A549 (cell line): ENCODE data around the gene LRRC4.

Experiments
- CEBPB ChIP-seq, 2 experiments: fragments of >200 bp in 1 of 2; sonication (Bioruptor Twin) in 1 of 2; formaldehyde crosslinking in 1 of 2; IDR thresholded peaks; 2 replicates each; pipeline ENCODE4 v1.6.1; 2012 to 2016
- EP300 ChIP-seq, 2 experiments: fragments of >200 bp; sonication (Bioruptor Twin); formaldehyde crosslinking; IDR thresholded peaks; 2 replicates in 1 of 2; 3 replicates in 1 of 2; pipeline ENCODE4 v1.6.1; 2016 to 2017
- ESRRA ChIP-seq: fragments of 150-350 bp; IDR thresholded peaks from 2 replicates; pipeline ENCODE4 v1.6.1; 2014; ENCODE audit warnings: mild to moderate bottlenecking, low read length, borderline replicate concordance
- HOXB5 ChIP-seq: fragments of 250-450 bp; sonication (Bioruptor Pico); IDR thresholded peaks from 2 replicates; pipeline ENCODE4 v1.5.0; 2020; ENCODE audit warnings: mild to moderate bottlenecking, moderate library complexity
- POLR2AphosphoS2 ChIP-seq: conservative IDR thresholded peaks from 2 replicates; pipeline ENCODE4 v1.6.1; 2012; ENCODE audit warnings: low read length, improper control_type of control experiment, inconsistent platforms
- ZFP36 ChIP-seq: fragments of 450-650 bp; IDR thresholded peaks from 2 replicates; pipeline ENCODE4 v1.6.1; 2014; ENCODE audit warnings: borderline replicate concordance; ENCODE audit not compliant: partially characterized antibody
- TF ChIP-seq, protein P1 (sequence below): fragments of >200 bp; sonication (Bioruptor Twin); formaldehyde crosslinking; IDR thresholded peaks from 3 replicates; pipeline ENCODE4 v1.5.1; 2016

GRCh38 chr7:128025819-128026218 is 5.4 kb downstream of the LRRC4 start:
- TF ChIP-seq, protein P1, sequence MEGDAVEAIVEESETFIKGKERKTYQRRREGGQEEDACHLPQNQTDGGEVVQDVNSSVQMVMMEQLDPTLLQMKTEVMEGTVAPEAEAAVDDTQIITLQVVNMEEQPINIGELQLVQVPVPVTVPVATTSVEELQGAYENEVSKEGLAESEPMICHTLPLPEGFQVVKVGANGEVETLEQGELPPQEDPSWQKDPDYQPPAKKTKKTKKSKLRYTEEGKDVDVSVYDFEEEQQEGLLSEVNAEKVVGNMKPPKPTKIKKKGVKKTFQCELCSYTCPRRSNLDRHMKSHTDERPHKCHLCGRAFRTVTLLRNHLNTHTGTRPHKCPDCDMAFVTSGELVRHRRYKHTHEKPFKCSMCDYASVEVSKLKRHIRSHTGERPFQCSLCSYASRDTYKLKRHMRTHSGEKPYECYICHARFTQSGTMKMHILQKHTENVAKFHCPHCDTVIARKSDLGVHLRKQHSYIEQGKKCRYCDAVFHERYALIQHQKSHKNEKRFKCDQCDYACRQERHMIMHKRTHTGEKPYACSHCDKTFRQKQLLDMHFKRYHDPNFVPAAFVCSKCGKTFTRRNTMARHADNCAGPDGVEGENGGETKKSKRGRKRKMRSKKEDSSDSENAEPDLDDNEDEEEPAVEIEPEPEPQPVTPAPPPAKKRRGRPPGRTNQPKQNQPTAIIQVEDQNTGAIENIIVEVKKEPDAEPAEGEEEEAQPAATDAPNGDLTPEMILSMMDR = no peak
- TF ChIP-seq HOXB5 (CRISPR knock-in tag) = no peak
- no peak for TF ChIP-seq ESRRA
- TF ChIP-seq ZFP36 = no peak
- TF ChIP-seq EP300 (IDR thresholded peaks at IDR 0.05) = no peak
- no peak for TF ChIP-seq POLR2AphosphoS2
- TF ChIP-seq CEBPB (IDR thresholded peaks at IDR 0.05) = no peak
